Fibroblast of skin of left biceps (primary cell): ENCODE measurements around the gene PAFAH2.

Experiments
- DNase-seq, 2 experiments: peaks; one replicate each; pipeline ENCODE4 v3.0.0-alpha.2; 2013; ENCODE audit warnings: low read depth in 2 of 2

The PAFAH2 gene

DNA sequence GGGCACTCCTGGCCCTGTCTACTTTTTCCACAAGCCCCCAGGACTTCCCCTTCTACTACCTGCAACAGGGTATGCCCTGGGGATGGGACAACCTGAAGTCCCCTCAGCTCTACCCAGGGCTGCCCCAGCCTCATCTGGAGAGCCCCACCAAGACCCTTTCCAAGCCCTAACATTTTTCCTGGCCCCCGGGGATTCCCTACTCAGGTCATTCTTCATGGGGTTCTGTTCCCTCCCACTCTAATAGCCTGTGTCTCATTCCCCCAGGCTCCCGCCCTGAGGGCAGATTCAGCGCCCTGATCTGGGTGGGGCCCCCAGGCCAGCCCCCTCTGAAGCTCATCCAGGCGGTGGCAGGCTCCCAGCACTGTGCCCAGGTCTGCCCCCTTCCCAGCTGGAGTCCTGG, 33.3 kb upstream of the PAFAH2 start:
- no peak for DNase-seq

GRCh38 chr1:26029864-26030481, 32.1 kb upstream of the PAFAH2 start:
- DNase-seq, result no peak

GRCh38 chr1:26029054-26029863, 31.4 kb upstream of the PAFAH2 start:
- DNase-seq, result no peak

DNA sequence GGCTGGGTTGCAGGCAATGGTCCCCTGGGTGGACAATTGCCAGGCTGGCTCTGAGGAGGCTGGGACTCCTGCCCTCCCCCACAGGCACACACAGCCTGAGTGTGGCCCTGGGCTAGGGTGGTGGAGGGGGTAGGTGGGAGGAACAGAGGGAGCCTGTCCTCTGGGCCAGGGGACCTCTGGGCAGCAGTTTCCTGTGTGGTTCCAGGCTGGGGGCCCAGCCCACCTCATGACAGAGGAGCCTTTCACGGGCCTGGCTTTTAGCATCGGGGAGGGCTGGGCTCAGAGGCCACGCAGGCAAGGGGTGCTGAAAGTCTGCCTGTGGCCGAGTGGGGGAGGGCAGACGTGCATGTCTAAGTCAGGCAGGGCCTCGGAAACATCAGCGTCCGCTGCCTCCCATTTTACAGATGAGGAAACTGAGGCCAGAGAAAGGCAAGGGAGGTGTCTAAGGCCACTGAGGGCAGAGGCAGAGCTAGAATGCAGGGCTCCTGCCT, 30.7 kb upstream of the PAFAH2 start:
- DNase-seq, result no peak

DNA sequence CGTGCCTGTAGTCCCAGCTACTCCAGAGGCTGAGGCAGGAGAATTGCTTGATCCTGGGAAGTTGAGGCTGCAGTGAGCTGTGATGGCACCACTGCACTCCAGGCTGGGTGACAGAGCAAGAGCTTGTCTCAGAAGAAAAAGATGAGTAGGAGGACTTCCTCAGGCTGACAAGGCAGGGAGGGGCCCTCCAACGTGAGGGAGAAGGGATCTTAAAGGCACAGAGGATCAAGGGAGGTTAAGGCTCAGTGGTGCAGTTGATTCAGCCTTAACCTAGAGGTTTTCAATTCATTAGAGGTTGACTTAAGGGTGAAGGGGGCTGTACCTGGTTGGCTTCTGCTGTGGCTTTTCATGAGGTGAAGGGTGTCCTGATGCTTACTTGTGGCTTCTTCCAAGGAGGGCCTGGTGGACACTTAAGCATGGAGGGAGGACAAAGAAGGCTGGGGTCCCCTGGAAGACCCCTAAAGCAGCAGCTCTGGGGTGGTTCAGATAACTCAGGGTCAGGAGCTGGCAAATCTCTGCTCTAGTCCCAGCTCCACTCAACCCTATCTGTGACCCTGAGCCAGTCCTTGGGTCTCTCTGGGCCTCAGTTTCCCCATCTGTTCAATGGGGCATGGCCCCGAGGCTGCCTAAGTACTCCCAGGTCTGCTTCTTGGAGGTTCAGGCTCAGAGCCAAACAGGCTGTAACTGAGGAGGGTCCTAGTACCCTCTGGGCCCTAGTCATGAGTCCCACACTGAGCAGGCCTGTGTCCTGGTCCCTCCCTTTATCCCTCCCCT, 30.0 kb upstream of the PAFAH2 start:
- no peak for DNase-seq

- DNase-seq, result no peak
Measured at GRCh38 chr1:26025517-26025916, 27.7 kb upstream of the PAFAH2 start.

DNA sequence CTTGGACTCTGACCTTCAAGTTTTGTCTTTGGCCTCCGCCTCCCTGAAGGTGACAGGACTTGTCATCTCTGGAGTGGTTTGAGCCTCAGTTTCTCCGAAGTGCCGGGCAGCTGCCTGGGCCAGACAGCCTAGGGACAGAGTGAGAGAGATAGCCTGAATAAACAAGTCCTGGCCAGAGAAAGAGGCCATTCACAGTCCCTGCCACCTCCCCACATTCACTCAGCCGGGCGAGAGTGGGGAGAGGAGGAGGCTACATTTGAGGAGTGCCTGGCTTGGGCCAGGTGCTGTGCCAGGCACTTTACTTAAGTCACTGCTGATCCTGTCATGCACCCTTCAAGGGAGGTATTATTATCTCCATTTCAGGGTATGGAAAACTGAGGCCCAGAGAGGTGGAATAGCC, 27.2 kb upstream of the PAFAH2 start:
- no peak for DNase-seq

- DNase-seq, result no peak
Measured at GRCh38 chr1:26023826-26024225, 26.0 kb upstream of the PAFAH2 start.

- DNase-seq, result no peak
Measured at GRCh38 chr1:26023009-26023408, 25.1 kb upstream of the PAFAH2 start.

- DNase-seq, result no peak
Measured at GRCh38 chr1:26022404-26022779, 24.5 kb upstream of the PAFAH2 start.

DNA sequence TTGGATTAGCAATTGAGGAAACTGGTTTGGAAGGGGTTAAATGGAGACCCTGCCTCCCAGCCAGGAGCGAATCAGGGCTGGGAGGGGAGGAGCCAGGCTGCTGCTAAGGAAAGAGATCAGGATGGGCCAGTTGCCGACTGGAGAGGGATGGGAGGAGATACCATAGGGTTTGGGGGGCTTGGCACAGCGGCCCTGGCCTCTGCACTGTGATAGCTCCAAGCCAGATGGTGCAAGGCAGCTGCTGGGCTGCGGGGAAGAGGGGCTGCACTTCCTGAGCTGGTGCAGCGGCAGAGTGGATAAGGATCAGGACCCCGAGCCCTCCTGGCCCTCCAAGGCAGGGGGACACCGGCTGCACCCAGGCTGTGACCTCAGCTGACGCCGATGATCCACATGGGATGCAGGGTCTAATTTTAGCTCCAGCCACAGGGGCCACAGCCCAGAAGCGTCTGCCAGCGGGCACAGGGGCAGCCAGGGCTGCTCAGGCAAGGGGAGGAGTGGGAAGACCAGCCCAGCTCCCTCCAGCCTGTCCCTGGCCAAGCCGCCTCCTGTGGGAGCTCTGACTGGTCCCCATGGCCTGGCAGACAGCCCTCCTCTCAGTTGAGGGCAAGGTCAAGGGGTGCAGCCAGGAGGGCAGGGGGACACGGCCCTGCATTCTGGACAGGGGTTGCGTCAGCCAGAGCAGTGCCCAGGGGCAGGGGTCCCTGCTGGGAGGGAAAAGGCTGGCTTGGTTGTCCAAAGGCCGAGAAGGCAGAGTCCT, 24.0 kb upstream of the PAFAH2 start, which contains the start of gene EXTL1:
Gene EXTL1, plus strand, starts transcription at position 129 of the 757 bp plus-strand sequence. CDS start 872 bp downstream, outside the sequence.
- DNase-seq, result no peak

DNA sequence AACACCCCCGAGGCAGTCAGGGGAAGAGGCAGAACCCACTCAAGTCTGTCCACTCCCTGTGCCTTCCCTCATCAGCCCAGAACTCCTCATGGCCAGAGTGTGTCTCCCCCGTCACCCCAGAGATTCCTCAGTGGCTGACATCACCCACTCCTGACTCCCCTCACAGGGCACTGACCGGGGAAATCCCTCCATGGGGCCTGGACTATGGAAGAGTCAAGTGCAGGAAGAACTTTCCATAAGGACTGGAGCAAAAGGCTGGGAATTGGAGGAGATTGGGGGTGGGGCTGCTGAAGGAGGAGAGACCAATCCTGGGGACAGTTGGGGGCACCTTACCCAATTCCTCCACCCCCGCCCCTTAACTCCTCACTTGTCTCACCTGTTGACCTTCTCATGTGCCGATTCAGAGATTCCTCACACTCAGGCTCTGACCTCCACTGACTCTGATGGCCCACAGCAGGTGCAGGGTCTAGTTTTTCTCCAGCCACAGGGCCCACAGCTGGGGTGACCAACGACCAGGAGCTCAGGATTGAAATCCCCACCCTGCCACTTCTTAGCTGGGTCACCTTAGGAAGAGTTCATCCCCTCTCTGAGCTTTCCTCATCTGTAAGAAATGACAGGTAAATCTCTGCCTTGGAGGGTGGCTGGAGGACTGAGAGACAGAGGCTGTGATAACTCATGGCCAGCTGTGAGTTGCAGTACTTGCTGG, 23.2 kb upstream of the PAFAH2 start:
- no peak for DNase-seq

GRCh38 chr1:26020330-26020768, 22.5 kb upstream of the PAFAH2 start:
- DNase-seq, result no peak

DNA sequence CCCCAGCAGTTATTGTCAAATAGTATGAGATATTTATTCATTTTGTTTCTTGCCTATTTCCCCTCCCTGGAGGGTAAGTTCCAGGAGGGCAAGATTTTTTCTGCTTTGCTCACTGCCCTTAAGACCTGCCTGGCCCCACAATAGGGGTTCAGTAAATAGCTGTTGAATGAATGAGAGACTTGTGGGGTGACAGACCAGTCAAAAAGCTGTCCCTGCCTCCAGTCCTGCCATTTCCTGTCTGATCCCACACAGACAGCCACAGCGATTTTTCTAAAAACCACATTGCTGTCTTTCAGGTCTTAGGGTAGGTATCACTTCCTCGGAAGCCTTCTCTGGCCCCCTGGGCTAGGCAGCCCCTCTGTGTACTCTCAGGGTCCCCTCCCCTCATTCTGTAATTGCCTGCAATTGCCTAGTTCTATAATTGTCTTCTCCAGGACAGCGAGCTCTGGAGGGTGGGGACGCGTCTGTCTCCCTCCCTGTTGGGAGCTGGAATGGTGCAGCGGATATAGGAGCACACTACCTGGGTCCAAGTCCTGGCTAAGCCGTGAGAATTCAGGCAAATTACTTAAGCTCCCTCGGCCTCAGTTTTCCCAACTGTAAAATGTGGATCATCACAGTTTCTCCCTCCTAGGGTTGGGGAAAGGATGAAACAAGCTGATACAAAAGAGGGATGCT, 21.9 kb upstream of the PAFAH2 start:
- DNase-seq, result no peak

DNA sequence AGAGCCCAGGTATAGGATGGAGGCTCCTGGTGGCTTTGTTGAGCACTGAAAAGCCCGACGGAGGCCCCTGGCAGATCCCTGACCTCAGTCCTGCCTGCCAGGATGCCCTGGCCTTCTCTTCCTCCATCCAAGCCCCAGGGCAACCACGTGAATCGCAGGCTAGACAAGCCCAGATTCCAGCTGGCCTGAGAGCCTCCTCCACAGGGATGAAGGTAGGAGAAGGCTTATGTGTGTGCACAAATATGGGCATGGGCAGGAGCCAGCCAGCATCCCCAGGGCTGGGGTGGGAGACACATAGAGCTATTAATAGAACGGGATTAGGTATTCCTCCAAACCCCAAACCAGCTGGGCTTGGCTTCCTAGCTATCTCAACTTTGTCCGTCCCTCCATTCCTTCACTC, 19.7 kb upstream of the PAFAH2 start:
- DNase-seq, result no peak

- DNase-seq, result no peak
Measured at GRCh38 chr1:26016953-26017545, 19.2 kb upstream of the PAFAH2 start.

- no peak for DNase-seq
Measured at GRCh38 chr1:26016258-26016952, 18.5 kb upstream of the PAFAH2 start.

GRCh38 chr1:26015358-26015757, 17.5 kb upstream of the PAFAH2 start:
- DNase-seq, result no peak

- DNase-seq, result no peak
Measured at GRCh38 chr1:26014179-26014578, 16.3 kb upstream of the PAFAH2 start.
